T-helper 17 cell (primary cell): Measurements from ENCODE around the gene HBZ. TPM values are rescaled to one million over a fixed set of nuclear protein-coding genes. Genes with fewer than 3 reads are reported as not detected.
"Not testable (repeated sequence)": the region's sequence is repeated elsewhere in the genome, so short reads cannot be mapped to it uniquely, and the experiment has no call there.

Experiments
- ATAC-seq: fragments of 150-1000 bp; cut with Tn5 transposase; 2 replicates; pipeline ENCODE4 v1.10.0; 2021; ENCODE audit warnings: mild to moderate bottlenecking, moderate library complexity
- DNase-seq, 3 donors: peaks; one replicate each; pipeline versions ENCODE4 v3.0.0 to v3.0.0-alpha.2; 2020 to 2021
- H3K9me3 ChIP-seq: one replicate; pipeline ENCODE4 v1.7.0; 2013; ENCODE audit warnings: low read length, mild to moderate bottlenecking; ENCODE audit not compliant: control insufficient read depth, poor library complexity, severe bottlenecking
- H3K27ac Mint-ChIP-seq: one replicate; pipeline ENCODE4 v1.8.0; 2022; ENCODE audit warnings: mild to moderate bottlenecking, moderate library complexity, mixed read lengths
- H3K27me3 Mint-ChIP-seq: one replicate; pipeline ENCODE4 v1.8.0; 2022; ENCODE audit warnings: mixed read lengths
- H3K36me3 Mint-ChIP-seq: one replicate; pipeline ENCODE4 v1.8.0; 2022; ENCODE audit warnings: low read depth, mixed read lengths
- H3K4me1 Mint-ChIP-seq: one replicate; pipeline ENCODE4 v1.8.0; 2022; ENCODE audit warnings: mild to moderate bottlenecking, mixed read lengths
- H3K4me3 Mint-ChIP-seq: one replicate; pipeline ENCODE4 v1.8.0; 2022; ENCODE audit warnings: mild to moderate bottlenecking, moderate library complexity, mixed read lengths
- total RNA-seq, 4 donors: library from RNA in 2 of 4; stranded (reverse) in 2 of 4; gene quantifications; one replicate each; pipeline ENCODE4 v1.2.3 and lab custom pipeline; 2022 to 2026

Gene HBZ
- total RNA-seq, 2 donors from 2014 or later = not detected

DNA sequence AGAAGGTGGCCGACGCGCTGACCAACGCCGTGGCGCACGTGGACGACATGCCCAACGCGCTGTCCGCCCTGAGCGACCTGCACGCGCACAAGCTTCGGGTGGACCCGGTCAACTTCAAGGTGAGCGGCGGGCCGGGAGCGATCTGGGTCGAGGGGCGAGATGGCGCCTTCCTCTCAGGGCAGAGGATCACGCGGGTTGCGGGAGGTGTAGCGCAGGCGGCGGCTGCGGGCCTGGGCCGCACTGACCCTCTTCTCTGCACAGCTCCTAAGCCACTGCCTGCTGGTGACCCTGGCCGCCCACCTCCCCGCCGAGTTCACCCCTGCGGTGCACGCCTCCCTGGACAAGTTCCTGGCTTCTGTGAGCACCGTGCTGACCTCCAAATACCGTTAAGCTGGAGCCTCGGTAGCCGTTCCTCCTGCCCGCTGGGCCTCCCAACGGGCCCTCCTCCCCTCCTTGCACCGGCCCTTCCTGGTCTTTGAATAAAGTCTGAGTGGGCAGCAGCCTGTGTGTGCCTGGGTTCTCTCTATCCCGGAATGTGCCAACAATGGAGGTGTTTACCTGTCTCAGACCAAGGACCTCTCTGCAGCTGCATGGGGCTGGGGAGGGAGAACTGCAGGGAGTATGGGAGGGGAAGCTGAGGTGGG, 20.9 kb downstream of the HBZ start:
- not testable (repeated sequence) for H3K4me1 Mint-ChIP-seq, DNase-seq, H3K9me3 ChIP-seq, ATAC-seq, H3K27ac Mint-ChIP-seq, H3K36me3 Mint-ChIP-seq
- peak overlapping the region; percentile 55 for H3K4me3 Mint-ChIP-seq
- peaks cover 54% of the 10 kb centered on the region for H3K27me3 Mint-ChIP-seq

GRCh38 chr16:173928-174769, 21.7 kb downstream of the HBZ start:
- not testable (repeated sequence) for H3K9me3 ChIP-seq, H3K36me3 Mint-ChIP-seq, ATAC-seq, H3K4me1 Mint-ChIP-seq, H3K27ac Mint-ChIP-seq, DNase-seq
- Mint-ChIP-seq H3K27me3 (peaks cover 49% of the 10 kb centered on the region), H3K4me3 (peak overlapping the region; percentile 77)

GRCh38 chr16:175011-175949, 22.8 kb downstream of the HBZ start:
- peaks cover 51% of the 10 kb centered on the region for H3K27me3 Mint-ChIP-seq
- H3K4me1 Mint-ChIP-seq = peaks cover 6% of the 10 kb centered on the region
- peak overlapping the region; percentile 77 for H3K4me3 Mint-ChIP-seq
- DNase-seq = no peak
- H3K9me3 ChIP-seq = no peaks in the 10 kb centered on the region
- no peak for ATAC-seq
- H3K27ac Mint-ChIP-seq = no peak overlapping the region
- H3K36me3 Mint-ChIP-seq = no peaks in the 10 kb centered on the region

- not testable (repeated sequence) for ATAC-seq, DNase-seq, H3K9me3 ChIP-seq, H3K36me3 Mint-ChIP-seq, H3K4me3 Mint-ChIP-seq, H3K4me1 Mint-ChIP-seq, H3K27ac Mint-ChIP-seq
- H3K27me3 Mint-ChIP-seq = peaks cover 44% of the 10 kb centered on the region
These were observed 23.6 kb downstream of the HBZ start for GRCh38 chr16:176006-176405.

GRCh38 chr16:176477-177382, 24.3 kb downstream of the HBZ start, which contains the start of gene HBA1:
Gene HBA1, plus strand, starts transcription at chr16:176680. Its CDS starts 37 bp downstream, at chr16:176717.
- ATAC-seq = peak; percentile 48
- H3K27ac Mint-ChIP-seq, H3K36me3 Mint-ChIP-seq, DNase-seq, H3K4me1 Mint-ChIP-seq, H3K9me3 ChIP-seq: not testable (repeated sequence)
- Mint-ChIP-seq H3K27me3 (peaks cover 39% of the 10 kb centered on the region), H3K4me3 (peak within 1 kb of the TSS; percentile 77)

GRCh38 chr16:177394-177822, 25.0 kb downstream of the HBZ start:
- no peak for DNase-seq
- peak overlapping the region; percentile 60 for H3K4me3 Mint-ChIP-seq
- no peak overlapping the region for H3K27ac Mint-ChIP-seq
- no peaks in the 10 kb centered on the region for H3K9me3 ChIP-seq
- peaks cover 6% of the 10 kb centered on the region for H3K4me1 Mint-ChIP-seq
- peaks cover 36% of the 10 kb centered on the region for H3K27me3 Mint-ChIP-seq
- ATAC-seq = no peak
- no peaks in the 10 kb centered on the region for H3K36me3 Mint-ChIP-seq

DNA sequence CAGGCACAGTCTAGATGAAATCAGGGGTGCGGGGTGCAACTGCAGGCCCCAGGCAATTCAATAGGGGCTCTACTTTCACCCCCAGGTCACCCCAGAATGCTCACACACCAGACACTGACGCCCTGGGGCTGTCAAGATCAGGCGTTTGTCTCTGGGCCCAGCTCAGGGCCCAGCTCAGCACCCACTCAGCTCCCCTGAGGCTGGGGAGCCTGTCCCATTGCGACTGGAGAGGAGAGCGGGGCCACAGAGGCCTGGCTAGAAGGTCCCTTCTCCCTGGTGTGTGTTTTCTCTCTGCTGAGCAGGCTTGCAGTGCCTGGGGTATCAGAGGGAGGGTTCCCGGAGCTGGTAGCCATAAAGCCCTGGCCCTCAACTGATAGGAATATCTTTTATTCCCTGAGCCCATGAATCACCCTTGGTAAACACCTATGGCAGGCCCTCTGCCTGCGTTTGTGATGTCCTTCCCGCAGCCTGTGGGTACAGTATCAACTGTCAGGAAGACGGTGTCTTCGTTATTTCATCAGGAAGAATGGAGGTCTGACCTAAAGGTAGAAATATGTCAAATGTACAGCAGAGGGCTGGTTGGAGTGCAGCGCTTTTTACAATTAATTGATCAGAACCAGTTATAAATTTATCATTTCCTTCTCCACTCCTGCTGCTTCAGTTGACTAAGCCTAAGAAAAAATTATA, 25.7 kb downstream of the HBZ start:
- peak overlapping the region; percentile 60 for H3K4me3 Mint-ChIP-seq
- H3K4me1 Mint-ChIP-seq = peaks cover 6% of the 10 kb centered on the region
- peaks cover 36% of the 10 kb centered on the region for H3K27me3 Mint-ChIP-seq

DNA sequence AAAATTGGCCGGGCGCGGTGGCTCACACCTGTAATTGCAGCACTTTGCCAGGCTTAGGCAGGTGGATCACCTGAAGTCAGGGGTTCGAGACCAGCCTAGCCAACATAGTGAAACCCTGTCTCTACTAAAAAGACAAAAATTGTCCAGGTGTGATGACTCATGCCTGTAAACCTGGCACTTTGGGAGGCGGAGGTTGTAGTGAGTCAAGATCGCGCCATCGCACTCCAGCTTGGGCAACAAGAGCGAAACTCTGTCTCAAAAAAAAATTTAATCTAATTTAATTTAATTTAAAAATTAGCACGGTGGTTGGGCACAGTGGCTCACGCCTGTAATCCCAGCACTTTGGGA, 26.2 kb downstream of the HBZ start:
- no peaks in the 10 kb centered on the region for H3K36me3 Mint-ChIP-seq
- ATAC-seq (no peak), DNase-seq (no peak)
- H3K4me1 Mint-ChIP-seq = peaks cover 4% of the 10 kb centered on the region
- peaks cover 36% of the 10 kb centered on the region for H3K27me3 Mint-ChIP-seq
- no peaks in the 10 kb centered on the region for H3K9me3 ChIP-seq
- H3K27ac Mint-ChIP-seq = no peak overlapping the region
- H3K4me3 Mint-ChIP-seq = no peak overlapping the region

More for the DNA sequence above, 25.7 kb downstream of the HBZ start:
- H3K9me3 ChIP-seq = no peaks in the 10 kb centered on the region
- H3K36me3 Mint-ChIP-seq = no peaks in the 10 kb centered on the region
- no peak overlapping the region for H3K27ac Mint-ChIP-seq
- no peak for ATAC-seq
- no peak for DNase-seq

DNA sequence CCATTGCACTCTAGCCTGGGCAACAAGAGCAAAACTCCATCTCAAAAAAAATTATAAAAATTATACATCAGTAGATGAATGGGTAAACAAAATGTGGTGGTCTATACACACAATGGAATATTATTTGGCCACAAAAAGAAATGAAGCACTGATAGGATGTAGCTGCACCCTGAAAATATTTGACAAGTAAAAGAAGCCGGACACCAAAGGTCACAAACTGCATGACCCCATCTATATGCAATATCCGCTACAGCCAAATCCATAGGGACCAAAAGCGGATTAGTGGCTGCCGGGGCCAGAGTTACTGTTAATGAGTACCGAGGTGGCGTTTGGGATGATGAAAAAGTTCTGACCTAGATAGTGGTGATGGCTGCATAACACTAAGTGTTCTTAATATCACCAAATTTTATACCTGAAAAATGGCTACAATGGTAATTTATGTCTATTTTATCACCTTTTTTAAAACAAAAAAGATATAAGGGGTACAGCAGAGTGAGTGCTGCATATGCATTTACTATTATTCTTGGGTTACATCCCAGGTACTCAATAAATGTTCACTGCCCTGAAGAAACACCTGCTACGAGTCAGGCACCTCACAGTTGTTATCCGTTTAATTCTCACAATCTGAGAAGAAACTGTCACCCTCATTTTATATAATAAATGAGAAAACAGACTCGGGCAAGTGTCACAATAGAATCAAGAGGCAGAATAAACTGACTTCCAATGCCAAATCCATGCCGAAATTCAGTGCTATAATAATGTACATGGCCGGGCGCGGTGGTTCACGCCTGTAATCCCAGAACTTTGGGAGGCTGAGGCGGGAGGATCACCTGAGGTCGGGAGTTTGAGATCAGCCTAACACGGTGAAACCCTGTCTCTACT, 27.0 kb downstream of the HBZ start:
- peak overlapping the region; percentile 73 for H3K4me3 Mint-ChIP-seq
- H3K36me3 Mint-ChIP-seq = no peaks in the 10 kb centered on the region
- H3K27me3 Mint-ChIP-seq = peaks cover 33% of the 10 kb centered on the region
- ATAC-seq (no peak), DNase-seq (no peak)
- H3K9me3 ChIP-seq = no peaks in the 10 kb centered on the region
- no peak overlapping the region for H3K27ac Mint-ChIP-seq
- H3K4me1 Mint-ChIP-seq = peaks cover 3% of the 10 kb centered on the region

DNA sequence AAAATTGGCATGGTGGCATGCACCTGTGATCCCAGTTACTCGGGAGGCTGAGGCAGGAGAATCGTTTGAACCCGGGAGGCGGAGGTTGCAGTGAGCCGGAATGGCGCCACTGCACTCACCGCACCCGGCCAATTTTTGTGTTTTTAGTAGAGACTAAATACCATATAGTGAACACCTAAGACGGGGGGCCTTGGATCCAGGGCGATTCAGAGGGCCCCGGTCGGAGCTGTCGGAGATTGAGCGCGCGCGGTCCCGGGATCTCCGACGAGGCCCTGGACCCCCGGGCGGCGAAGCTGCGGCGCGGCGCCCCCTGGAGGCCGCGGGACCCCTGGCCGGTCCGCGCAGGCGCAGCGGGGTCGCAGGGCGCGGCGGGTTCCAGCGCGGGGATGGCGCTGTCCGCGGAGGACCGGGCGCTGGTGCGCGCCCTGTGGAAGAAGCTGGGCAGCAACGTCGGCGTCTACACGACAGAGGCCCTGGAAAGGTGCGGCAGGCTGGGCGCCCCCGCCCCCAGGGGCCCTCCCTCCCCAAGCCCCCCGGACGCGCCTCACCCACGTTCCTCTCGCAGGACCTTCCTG, 27.7 kb downstream of the HBZ start, which contains the start of gene HBQ1:
HBQ1 (plus strand) TSS at position 359 of the 575 bp plus-strand sequence; CDS start at position 387, 28 bp downstream.
- H3K9me3 ChIP-seq = no peaks in the 10 kb centered on the region
- peaks cover 26% of the 10 kb centered on the region for H3K27me3 Mint-ChIP-seq
- DNase-seq (peak in 1 of 3 donors; percentile 26), ATAC-seq (no peak)
- H3K4me3 Mint-ChIP-seq = peak within 1 kb of the TSS; percentile 73
- H3K4me1 Mint-ChIP-seq = no peaks in the 10 kb centered on the region
- H3K27ac Mint-ChIP-seq = no peak within 1 kb of the TSS
- H3K36me3 Mint-ChIP-seq = no peaks in the 10 kb centered on the region
